PC-9 (cell line): ENCODE measurements around the gene NAP1L4. TPM values are rescaled to one million over a fixed set of nuclear protein-coding genes. Genes with fewer than 3 reads are reported as not detected.

Experiments
- BruUV-seq: library from RNA; stranded (reverse); fragments of 400-500 nt; replicated peaks from 2 replicates; lab custom pipeline; 2021; lab: Mats Ljungman, UMichigan
- CTCF ChIA-PET: fragments of 300-600 bp; sonication (Branson Sonifier 250); formaldehyde crosslinking; loops from one replicate; lab custom pipeline; 2022; ENCODE audit warnings: antibody characterized with exemption; lab: Charles Lee
- POLR2A ChIA-PET: fragments of 300-600 bp; sonication (Branson Sonifier 250); formaldehyde crosslinking; loops from one replicate; lab custom pipeline; 2022; ENCODE audit warnings: antibody characterized with exemption; ENCODE audit not compliant: unreplicated experiment; lab: Charles Lee
- DNase-seq, 2 experiments: peaks; one replicate each; pipeline versions ENCODE4 v3.0.0 to v3.0.0-alpha.2; 2015 to 2022; ENCODE audit warnings: mixed read lengths in 1 of 2
- H2AFZ ChIP-seq: fragments of 200-600 bp; sonication (generic); 2 replicates; pipeline ENCODE4 v1.8.1; 2017; ENCODE audit warnings: antibody characterized with exemption
- H3F3A ChIP-seq: fragments of 200-600 bp; sonication (generic); 2 replicates; pipeline ENCODE4 v1.8.1; 2017; ENCODE audit warnings: antibody characterized with exemption, mild to moderate bottlenecking, low read depth; ENCODE audit not compliant: insufficient read depth
- H3K27ac ChIP-seq: fragments of 200-600 bp; sonication (generic); 2 replicates; pipeline ENCODE4 v1.6.1; 2016; ENCODE audit warnings: mixed run types
- H3K27me3 ChIP-seq: fragments of 200-600 bp; sonication (generic); 2 replicates; pipeline ENCODE4 v1.6.1; 2016; ENCODE audit warnings: low read depth, mixed run types; ENCODE audit not compliant: insufficient read depth
- H3K36me3 ChIP-seq: fragments of 200-600 bp; sonication (generic); 2 replicates; pipeline ENCODE4 v1.6.1; 2016; ENCODE audit warnings: low read depth, mixed run types
- H3K4me1 ChIP-seq: fragments of 200-600 bp; sonication (generic); replicated peaks from 2 replicates; pipeline ENCODE4 v1.6.1; 2016; ENCODE audit warnings: mixed run types; ENCODE audit not compliant: insufficient read depth
- H3K4me2 ChIP-seq: fragments of 200-600 bp; sonication (generic); 2 replicates; pipeline ENCODE4 v1.6.1; 2017; ENCODE audit warnings: mixed run types
- H3K4me3 ChIP-seq: fragments of 200-600 bp; sonication (generic); 2 replicates; pipeline ENCODE4 v1.6.1; 2016; ENCODE audit warnings: mixed run types
- H3K79me2 ChIP-seq: fragments of 200-600 bp; sonication (generic); 2 replicates; pipeline ENCODE4 v1.6.1; 2017; ENCODE audit warnings: low read depth, mixed run types
- H3K9me2 ChIP-seq: fragments of 200-600 bp; sonication (generic); 2 replicates; pipeline ENCODE4 v1.8.1; 2017; ENCODE audit warnings: mild to moderate bottlenecking; ENCODE audit not compliant: insufficient read depth
- H3K9me3 ChIP-seq: fragments of 200-600 bp; sonication (generic); 2 replicates; pipeline ENCODE4 v1.8.1; 2016; ENCODE audit warnings: low read depth; ENCODE audit not compliant: insufficient read depth
- H4K20me1 ChIP-seq: fragments of 200-600 bp; sonication (generic); 2 replicates; pipeline ENCODE4 v1.8.1; 2017; ENCODE audit not compliant: insufficient read depth
- CTCF ChIP-seq: fragments of 200-600 bp; sonication (generic); conservative IDR thresholded peaks from 2 replicates; pipeline ENCODE4 v1.6.1; 2017; ENCODE audit warnings: mixed run types, antibody characterized with exemption, mild to moderate bottlenecking, moderate library complexity
- EZH2 ChIP-seq: fragments of 200-600 bp; sonication (generic); IDR thresholded peaks from 2 replicates; pipeline ENCODE4 v1.8.0; 2017; ENCODE audit warnings: antibody characterized with exemption, low read depth
- intact Hi-C: fragments of 100-400 bp; cut with micrococcal nuclease; formaldehyde crosslinking; loops from one replicate; pipeline ENCODE4 v1.10.0; 2022; ENCODE audit not compliant: unreplicated experiment
- total RNA-seq: library from RNA; stranded (reverse); gene quantifications from 2 replicates; pipeline ENCODE4 v1.2.3, GENCODE V29; 2021

NAP1L4 gene
- total RNA-seq, 1 experiment from 2014 or later: 86.7 TPM

DNA sequence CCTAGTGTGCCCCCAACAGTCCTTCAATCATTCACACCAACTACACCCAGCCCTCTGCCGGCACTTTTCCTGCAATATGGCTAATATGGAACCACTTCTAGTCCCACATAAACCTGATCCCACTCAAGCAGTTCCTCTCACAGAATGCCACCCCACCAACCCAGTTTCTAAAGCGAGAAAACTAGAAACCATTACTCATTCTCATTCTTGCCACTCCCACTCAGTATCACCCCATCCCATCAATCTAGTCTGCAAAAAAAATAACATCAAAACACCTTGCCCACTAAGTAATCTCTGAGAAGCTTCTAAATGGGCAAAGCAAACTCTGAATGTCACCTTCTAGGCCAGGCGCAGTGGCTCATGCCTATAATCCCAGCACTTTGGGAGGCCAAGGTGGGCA lies 17.9 kb downstream of the NAP1L4 start:
- Histone ChIP-seq H3K36me3 (peaks cover 3% of the 10 kb centered on the region; the same call in 1 of the 2 replicates), H3K27ac (no peak overlapping the region), H3K4me2 (no peak overlapping the region), H3K27me3 (no peaks in the 10 kb centered on the region), H3K79me2 (peaks cover 10% of the 10 kb centered on the region; the same call in 1 of the 2 replicates), H3K9me3 (no peaks in the 10 kb centered on the region), H3K4me1 (no peaks in the 10 kb centered on the region), H4K20me1 (peaks cover 13% of the 10 kb centered on the region), H3K9me2 (no peaks in the 10 kb centered on the region), H3K4me3 (no peak overlapping the region), H3F3A (no peaks in the 10 kb centered on the region), H2AFZ (no peak overlapping the region)
- no TSS peak for BruUV-seq
- CTCF ChIA-PET: interaction anchor here (0.6 kb wide), 1 partner anchor 32 kb away, joined by 5 read pairs; no protein-coding TSS in a partner anchor
- TF ChIP-seq CTCF (no peak), EZH2 (no peak)
- POLR2A ChIA-PET: no interaction called here
- intact Hi-C loops: no loop called here
- no peak for DNase-seq

DNA sequence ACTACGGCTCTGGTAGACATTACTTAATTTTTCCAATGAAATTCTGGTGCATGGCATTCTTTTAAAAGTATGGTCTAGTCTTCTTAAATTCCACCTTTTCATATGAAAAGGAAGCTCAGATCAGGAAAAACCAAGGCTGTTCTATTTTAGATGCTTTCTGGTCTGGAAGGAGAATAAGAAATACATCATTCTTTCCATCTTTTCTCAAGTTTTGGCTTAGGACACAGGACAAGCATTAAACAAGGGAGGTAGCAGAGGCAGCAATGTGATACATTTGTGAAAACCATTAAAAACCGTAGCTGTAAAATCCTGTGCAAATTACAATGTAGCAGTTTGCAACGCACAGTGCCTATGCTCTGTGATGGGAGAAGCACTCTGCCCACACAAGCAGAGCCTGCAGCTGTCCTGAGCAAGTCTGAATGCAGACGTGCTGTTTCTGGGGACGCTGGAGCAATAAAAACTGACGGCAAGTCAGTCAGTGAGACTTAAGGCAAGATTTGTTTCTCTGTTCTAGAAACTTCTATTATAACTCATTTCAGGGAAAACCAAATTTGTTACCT lies 23.7 kb downstream of the NAP1L4 start:
- Histone ChIP-seq H3K4me3 (no peak overlapping the region), H3K27ac (no peak overlapping the region), H3K27me3 (no peaks in the 10 kb centered on the region), H3K4me2 (no peak overlapping the region), H3K36me3 (0 out of 2 replicates have a peak, but pooled peaks cover 3% of the 10 kb centered on the region), H3F3A (no peaks in the 10 kb centered on the region), H3K9me3 (no peaks in the 10 kb centered on the region), H2AFZ (no peak overlapping the region), H3K9me2 (no peaks in the 10 kb centered on the region), H3K4me1 (no peaks in the 10 kb centered on the region), H3K79me2 (no peaks in the 10 kb centered on the region), H4K20me1 (0 out of 2 replicates have a peak, but pooled peaks cover 2% of the 10 kb centered on the region)
- no peak for TF ChIP-seq EZH2
- no TSS peak for BruUV-seq
- ChIA-PET CTCF (no interaction called here), POLR2A (no interaction called here)
- intact Hi-C loops: no loop called here
- no peak for DNase-seq

DNA sequence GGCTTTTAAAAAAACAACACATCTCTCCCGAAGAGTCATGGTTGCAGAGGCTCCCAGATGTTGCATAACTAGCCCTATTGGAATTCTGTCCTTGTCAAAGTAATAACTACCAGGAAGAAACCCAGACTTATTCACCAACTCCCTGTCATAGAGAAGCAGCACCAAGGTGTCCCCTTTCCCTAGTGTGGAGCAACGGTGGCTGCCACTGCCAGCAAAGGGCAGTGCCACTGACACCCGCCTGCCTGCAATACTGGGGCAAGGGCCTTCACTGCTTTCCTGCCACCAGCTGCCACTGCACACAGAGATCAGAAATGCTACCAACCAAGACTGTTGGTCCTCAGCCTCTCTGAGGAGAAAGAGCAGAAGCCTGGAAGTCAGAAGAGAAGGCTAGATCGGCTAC lies 27.3 kb downstream of the NAP1L4 start:
- H3K79me2 ChIP-seq: no peaks in the 10 kb centered on the region
- no peak overlapping the region for H2AFZ ChIP-seq
- DNase-seq: no peak
- intact Hi-C loops: no loop called here
- no peaks in the 10 kb centered on the region for H4K20me1 ChIP-seq
- H3K27me3 ChIP-seq: no peaks in the 10 kb centered on the region
- TF ChIP-seq CTCF: no peak
- no peak for TF ChIP-seq EZH2
- CTCF ChIA-PET: no interaction called here
- no peak overlapping the region for H3K4me3 ChIP-seq
- BruUV-seq: no TSS peak
- H3K36me3 ChIP-seq: no peaks in the 10 kb centered on the region
- no peaks in the 10 kb centered on the region for H3K9me2 ChIP-seq
- H3K4me1 ChIP-seq: no peaks in the 10 kb centered on the region
- POLR2A ChIA-PET: no interaction called here
- no peaks in the 10 kb centered on the region for H3F3A ChIP-seq
- H3K9me3 ChIP-seq: no peaks in the 10 kb centered on the region
- H3K4me2 ChIP-seq: no peak overlapping the region
- H3K27ac ChIP-seq: no peak overlapping the region

- intact Hi-C loops: no loop called here
- no peak overlapping the region for H3K27ac ChIP-seq
- TF ChIP-seq CTCF: no peak
- TF ChIP-seq EZH2: no peak
- no peaks in the 10 kb centered on the region for H3K79me2 ChIP-seq
- BruUV-seq: no TSS peak
- no peak for DNase-seq
- H3K4me3 ChIP-seq: no peak overlapping the region
- H3K9me2 ChIP-seq: no peaks in the 10 kb centered on the region
- no peak overlapping the region for H2AFZ ChIP-seq
- no peak overlapping the region for H3K4me2 ChIP-seq
- CTCF ChIA-PET: no interaction called here
- H3K9me3 ChIP-seq: no peaks in the 10 kb centered on the region
- no peaks in the 10 kb centered on the region for H4K20me1 ChIP-seq
- no peaks in the 10 kb centered on the region for H3K4me1 ChIP-seq
- H3K27me3 ChIP-seq: no peaks in the 10 kb centered on the region
- no peaks in the 10 kb centered on the region for H3K36me3 ChIP-seq
- H3F3A ChIP-seq: no peaks in the 10 kb centered on the region
- POLR2A ChIA-PET: no interaction called here
Observed at GRCh38 chr11:2963761-2964160, 28.4 kb downstream of the NAP1L4 start.
